GM12892 (cell line): ENCODE data around the gene TVP23A.
"Not testable (repeated sequence)": the region's sequence is repeated elsewhere in the genome, so short reads cannot be mapped to it uniquely, and the experiment has no call there.

Source experiments
- DNase-seq: peaks from one replicate; pipeline ENCODE4 v3.0.0; 2011; ENCODE audit not compliant: insufficient read length
- FAIRE-seq: peaks from 2 replicates; lab custom pipeline; 2011; peaks lifted over from hg19 to GRCh38; lab: Jason Lieb, UNC
- POLR2A ChIP-seq: IDR thresholded peaks from 2 replicates; pipeline ENCODE4 v1.6.1; 2011; ENCODE audit warnings: low read depth, low read length, control low read depth
- POLR2AphosphoS5 ChIP-seq: IDR thresholded peaks from 2 replicates; pipeline ENCODE4 v1.6.1; 2011; ENCODE audit warnings: low read depth, low read length, control low read depth
- TAF1 ChIP-seq: IDR thresholded peaks from 2 replicates; pipeline ENCODE4 v1.6.1; 2011; ENCODE audit warnings: low read depth, mild to moderate bottlenecking, control low read depth, low read length, borderline replicate concordance

The TVP23A gene

GRCh38 chr16:10817514-10817913, 1.1 kb downstream of the TVP23A start:
- FAIRE-seq, result peak; percentile 54
- no peak for DNase-seq
- TF ChIP-seq TAF1 (no peak), POLR2A (no peak), POLR2AphosphoS5 (no peak)

- FAIRE-seq, result peak; percentile 61
- TF ChIP-seq TAF1, result no peak
- no peak for DNase-seq
Observed at GRCh38 chr16:10813099-10813455, 5.5 kb downstream of the TVP23A start.

GRCh38 chr16:10812312-10813098, 6.1 kb downstream of the TVP23A start:
- FAIRE-seq, result peak; percentile 88
- no peak for DNase-seq
- no peak for TF ChIP-seq POLR2A
- TF ChIP-seq POLR2AphosphoS5, result no peak
- no peak for TF ChIP-seq TAF1

GRCh38 chr16:10809706-10810105, 8.9 kb downstream of the TVP23A start:
- TF ChIP-seq POLR2A (no peak), TAF1 (no peak), POLR2AphosphoS5 (no peak)
- DNase-seq (no peak), FAIRE-seq (peak; percentile 50)

- FAIRE-seq, result peak; percentile 62
- TF ChIP-seq POLR2A (no peak), TAF1 (no peak), POLR2AphosphoS5 (no peak)
Observed at GRCh38 chr16:10808850-10809249, 9.7 kb downstream of the TVP23A start.

GRCh38 chr16:10808218-10808617, 10.4 kb downstream of the TVP23A start:
- TF ChIP-seq POLR2A, result no peak
- no peak for TF ChIP-seq POLR2AphosphoS5
- TF ChIP-seq TAF1, result no peak
- FAIRE-seq (peak; percentile 63), DNase-seq (no peak)

More at GRCh38 chr16:10808850-10809249, 9.7 kb downstream of the TVP23A start:
- DNase-seq, result no peak

- FAIRE-seq (no peak), DNase-seq (no peak)
- no peak for TF ChIP-seq POLR2AphosphoS5
- TF ChIP-seq TAF1, result no peak
- no peak for TF ChIP-seq POLR2A
Observed at GRCh38 chr16:10806698-10807097, 11.9 kb downstream of the TVP23A start.

- DNase-seq (no peak), FAIRE-seq (no peak)
- no peak for TF ChIP-seq POLR2A
- no peak for TF ChIP-seq TAF1
- no peak for TF ChIP-seq POLR2AphosphoS5
Observed at GRCh38 chr16:10805334-10805733, 13.3 kb downstream of the TVP23A start.

- FAIRE-seq (no peak), DNase-seq (no peak)
- no peak for TF ChIP-seq POLR2A
Observed at GRCh38 chr16:10799736-10800135, 18.9 kb downstream of the TVP23A start.

GRCh38 chr16:10791048-10791447, 27.5 kb downstream of the TVP23A start:
- FAIRE-seq (peak; percentile 82), DNase-seq (no peak)
- TF ChIP-seq POLR2A, result no peak
- no peak for TF ChIP-seq TAF1

- DNase-seq, FAIRE-seq: not testable (repeated sequence)
Observed at GRCh38 chr16:10788630-10789029, 30.0 kb downstream of the TVP23A start.

GRCh38 chr16:10787304-10787703, 31.3 kb downstream of the TVP23A start:
- DNase-seq, result no peak
- FAIRE-seq, result peak; percentile 84
- TF ChIP-seq POLR2AphosphoS5, result no peak

GRCh38 chr16:10782628-10783027, 36.0 kb downstream of the TVP23A start:
- FAIRE-seq (no peak), DNase-seq (no peak)
- TF ChIP-seq TAF1 (no peak), POLR2AphosphoS5 (no peak), POLR2A (no peak)

GRCh38 chr16:10780628-10781027, 38.0 kb downstream of the TVP23A start:
- peak; percentile 90 for FAIRE-seq
- no peak for TF ChIP-seq POLR2AphosphoS5
- no peak for TF ChIP-seq TAF1
- no peak for TF ChIP-seq POLR2A
- DNase-seq, result no peak

- FAIRE-seq, result not testable (repeated sequence)
Observed at GRCh38 chr16:10779908-10780307, 38.7 kb downstream of the TVP23A start.

More at GRCh38 chr16:10779908-10780307, 38.7 kb downstream of the TVP23A start:
- not testable (repeated sequence) for DNase-seq
